HEK293 (cell line): Measurements from ENCODE around the gene KIF11.

ENCODE experiments used
- CTCF ChIA-PET: fragments of 350-600 bp; formaldehyde crosslinking; extraction: SDS; loops from one replicate; lab custom pipeline; 2021; ENCODE audit warnings: antibody characterized with exemption; lab: Yijun Ruan, JAX
- POLR2A ChIA-PET: fragments of 300-600 bp; formaldehyde crosslinking; extraction: SDS; loops from one replicate; lab custom pipeline; 2020; ENCODE audit warnings: antibody characterized with exemption, inconsistent platforms; lab: Yijun Ruan, JAX
- H3K27ac ChIP-seq: fragments of 200-500 bp; sonication (Bioruptor generic); 2 replicates; pipeline ENCODE4 v1.5.1; 2014; ENCODE audit warnings: low read depth, low read length, control low read depth, inconsistent platforms; ENCODE audit errors: extremely low read depth
- H3K36me3 ChIP-seq, 2 experiments: fragments of 200-500 bp in 1 of 2; sonication (Bioruptor generic) in 1 of 2; 1 replicate in 1 of 2; 2 replicates in 1 of 2; pipeline ENCODE4 v1.5.1; 2014 to 2017; ENCODE audit warnings: inconsistent platforms in 2 of 2, low read length in 2 of 2; ENCODE audit not compliant: control insufficient read depth in 2 of 2, insufficient read depth in 1 of 2
- H3K4me1 ChIP-seq: fragments of 200-500 bp; sonication (Bioruptor generic); 2 replicates; pipeline ENCODE4 v1.5.1; 2014; ENCODE audit warnings: mild to moderate bottlenecking, low read length, inconsistent platforms; ENCODE audit not compliant: control insufficient read depth, insufficient read depth
- H3K4me3 ChIP-seq: 2 replicates; pipeline ENCODE4 v1.5.1; 2011; ENCODE audit warnings: low read depth, mild to moderate bottlenecking, control low read depth, low read length, moderate library complexity
- H3K9me3 ChIP-seq: fragments of 200-500 bp; sonication (Bioruptor generic); 2 replicates; pipeline ENCODE4 v1.5.1; 2014; ENCODE audit warnings: low read depth, low read length, inconsistent platforms; ENCODE audit not compliant: control insufficient read depth, insufficient read depth
- MYNN ChIP-seq: fragments of 450-650 bp; formaldehyde crosslinking; IDR thresholded peaks from 2 replicates; pipeline ENCODE4 v1.5.1; 2016; ENCODE audit warnings: missing biosample characterization, missing genetic modification characterization, borderline replicate concordance
- MZF1 ChIP-seq: fragments of 450-650 bp; formaldehyde crosslinking; IDR thresholded peaks from 2 replicates; pipeline ENCODE4 v1.5.1; 2017; ENCODE audit warnings: missing biosample characterization, missing genetic modification characterization, borderline replicate concordance
- ZBTB48 ChIP-seq: fragments of 450-650 bp; formaldehyde crosslinking; IDR thresholded peaks from 2 replicates; pipeline ENCODE4 v1.5.1; 2016; ENCODE audit warnings: missing biosample characterization, missing genetic modification characterization
- ZNF148 ChIP-seq: fragments of 450-650 bp; formaldehyde crosslinking; IDR thresholded peaks from 2 replicates; pipeline ENCODE4 v1.5.0; 2017; ENCODE audit warnings: missing biosample characterization, missing genetic modification characterization, borderline replicate concordance
- ZNF19 ChIP-seq: fragments of 450-650 bp; formaldehyde crosslinking; IDR thresholded peaks from 2 replicates; pipeline ENCODE4; 2016; ENCODE audit warnings: missing biosample characterization, missing genetic modification characterization, low read depth
- ZNF280D ChIP-seq: fragments of 450-650 bp; formaldehyde crosslinking; IDR thresholded peaks from 2 replicates; pipeline ENCODE4 v1.5.1; 2016; ENCODE audit warnings: missing biosample characterization, missing genetic modification characterization
- ZNF518A ChIP-seq: fragments of 450-650 bp; formaldehyde crosslinking; conservative IDR thresholded peaks from 2 replicates; pipeline ENCODE4 v1.5.1; 2016; ENCODE audit warnings: low read depth, missing biosample characterization, missing genetic modification characterization
- ZNF610 ChIP-seq: fragments of 450-650 bp; formaldehyde crosslinking; IDR thresholded peaks from 2 replicates; pipeline ENCODE4 v1.5.1; 2016; ENCODE audit warnings: missing biosample characterization, missing genetic modification characterization, borderline replicate concordance
- ZNF626 ChIP-seq: fragments of 450-650 bp; sonication (Bioruptor Pico); formaldehyde crosslinking; IDR thresholded peaks from 2 replicates; pipeline ENCODE4 v1.5.1; 2018; ENCODE audit warnings: missing biosample characterization, missing genetic modification characterization, inconsistent platforms
- ZNF629 ChIP-seq: fragments of 450-650 bp; formaldehyde crosslinking; IDR thresholded peaks from 2 replicates; pipeline ENCODE4 v1.5.1; 2017; ENCODE audit warnings: missing biosample characterization, missing genetic modification characterization
- ZNF791 ChIP-seq: fragments of 450-650 bp; formaldehyde crosslinking; IDR thresholded peaks from 2 replicates; pipeline ENCODE4 v1.5.1; 2016; ENCODE audit warnings: missing biosample characterization, missing genetic modification characterization
- TF ChIP-seq, protein P1 (sequence below): fragments of 450-650 bp; formaldehyde crosslinking; IDR thresholded peaks from 2 replicates; pipeline ENCODE4 v1.5.1; 2016; ENCODE audit warnings: missing biosample characterization, missing genetic modification characterization
- TF ChIP-seq, protein P2 (sequence below): fragments of 450-650 bp; formaldehyde crosslinking; IDR thresholded peaks from 2 replicates; pipeline ENCODE4 v1.5.1; 2016; ENCODE audit warnings: missing biosample characterization, missing genetic modification characterization
- TF ChIP-seq, protein P3 (sequence below): fragments of 450-650 bp; formaldehyde crosslinking; IDR thresholded peaks from 2 replicates; pipeline ENCODE4 v1.5.1; 2016; ENCODE audit warnings: missing biosample characterization, missing genetic modification characterization
- TF ChIP-seq, protein P4 (sequence below): fragments of 450-650 bp; formaldehyde crosslinking; IDR thresholded peaks from 2 replicates; pipeline ENCODE4 v1.5.1; 2016; ENCODE audit warnings: missing biosample characterization, missing genetic modification characterization
- TF ChIP-seq, protein P5 (sequence below): fragments of 450-650 bp; formaldehyde crosslinking; IDR thresholded peaks from 2 replicates; pipeline ENCODE4 v1.5.1; 2017; ENCODE audit warnings: missing biosample characterization, missing genetic modification characterization

KIF11 gene

DNA sequence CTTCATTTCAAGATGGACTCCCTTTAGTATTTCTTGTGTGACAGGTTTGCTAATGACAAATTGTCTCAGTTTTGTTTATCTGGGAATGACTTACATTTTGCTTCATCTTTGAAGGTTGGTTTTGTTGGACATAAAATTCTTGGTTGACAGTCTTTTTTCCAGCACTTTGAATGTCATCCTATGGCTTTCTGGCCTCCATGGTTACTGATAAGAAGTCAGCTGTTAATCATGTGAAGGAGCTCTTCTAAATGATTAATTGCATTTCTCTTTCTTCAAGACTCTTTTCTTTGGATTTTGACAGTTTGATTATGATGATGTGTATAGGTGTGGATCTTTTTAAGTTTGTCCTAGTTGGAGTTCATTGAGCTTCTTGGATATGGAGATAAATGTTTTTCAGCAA lies 69.9 kb downstream of the KIF11 start:
- no peak overlapping the region for H3K27ac ChIP-seq
- H3K4me3 ChIP-seq: no peak overlapping the region
- no peaks in the 10 kb centered on the region for H3K9me3 ChIP-seq
- no peaks in the 10 kb centered on the region for H3K4me1 ChIP-seq
- CTCF ChIA-PET: interaction anchor here (0.6 to 1.0 kb wide), 2 partner anchors 25 to 902 kb away, joined by 3 read pairs; no protein-coding TSS in a partner anchor
- no peaks in the 10 kb centered on the region for H3K36me3 ChIP-seq
- POLR2A ChIA-PET: no interaction called here
- TF ChIP-seq ZBTB48 (tag by site-specific recombination) (no peak), ZNF610 (tag by site-specific recombination) (no peak), ZNF626 (tag by site-specific recombination) (peak; percentile 84; the same call in 1 of the 2 replicates), MZF1 (tag by site-specific recombination) (no peak), ZNF280D (tag by site-specific recombination) (0 out of 2 replicates have a peak, but pooled peaks have one; percentile 73), ZNF19 (tag by site-specific recombination) (no peak), ZNF791 (no peak), ZNF148 (tag by site-specific recombination) (no peak), MYNN (tag by site-specific recombination) (no peak), ZNF518A (tag by site-specific recombination) (0 out of 2 replicates have a peak, but pooled peaks have one; percentile 32), ZNF629 (no peak)
- TF ChIP-seq, protein P1, sequence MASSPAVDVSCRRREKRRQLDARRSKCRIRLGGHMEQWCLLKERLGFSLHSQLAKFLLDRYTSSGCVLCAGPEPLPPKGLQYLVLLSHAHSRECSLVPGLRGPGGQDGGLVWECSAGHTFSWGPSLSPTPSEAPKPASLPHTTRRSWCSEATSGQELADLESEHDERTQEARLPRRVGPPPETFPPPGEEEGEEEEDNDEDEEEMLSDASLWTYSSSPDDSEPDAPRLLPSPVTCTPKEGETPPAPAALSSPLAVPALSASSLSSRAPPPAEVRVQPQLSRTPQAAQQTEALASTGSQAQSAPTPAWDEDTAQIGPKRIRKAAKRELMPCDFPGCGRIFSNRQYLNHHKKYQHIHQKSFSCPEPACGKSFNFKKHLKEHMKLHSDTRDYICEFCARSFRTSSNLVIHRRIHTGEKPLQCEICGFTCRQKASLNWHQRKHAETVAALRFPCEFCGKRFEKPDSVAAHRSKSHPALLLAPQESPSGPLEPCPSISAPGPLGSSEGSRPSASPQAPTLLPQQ: no peak
- TF ChIP-seq, protein P2, sequence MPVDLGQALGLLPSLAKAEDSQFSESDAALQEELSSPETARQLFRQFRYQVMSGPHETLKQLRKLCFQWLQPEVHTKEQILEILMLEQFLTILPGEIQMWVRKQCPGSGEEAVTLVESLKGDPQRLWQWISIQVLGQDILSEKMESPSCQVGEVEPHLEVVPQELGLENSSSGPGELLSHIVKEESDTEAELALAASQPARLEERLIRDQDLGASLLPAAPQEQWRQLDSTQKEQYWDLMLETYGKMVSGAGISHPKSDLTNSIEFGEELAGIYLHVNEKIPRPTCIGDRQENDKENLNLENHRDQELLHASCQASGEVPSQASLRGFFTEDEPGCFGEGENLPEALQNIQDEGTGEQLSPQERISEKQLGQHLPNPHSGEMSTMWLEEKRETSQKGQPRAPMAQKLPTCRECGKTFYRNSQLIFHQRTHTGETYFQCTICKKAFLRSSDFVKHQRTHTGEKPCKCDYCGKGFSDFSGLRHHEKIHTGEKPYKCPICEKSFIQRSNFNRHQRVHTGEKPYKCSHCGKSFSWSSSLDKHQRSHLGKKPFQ (tag by site-specific recombination): no peak
- TF ChIP-seq, protein P3, sequence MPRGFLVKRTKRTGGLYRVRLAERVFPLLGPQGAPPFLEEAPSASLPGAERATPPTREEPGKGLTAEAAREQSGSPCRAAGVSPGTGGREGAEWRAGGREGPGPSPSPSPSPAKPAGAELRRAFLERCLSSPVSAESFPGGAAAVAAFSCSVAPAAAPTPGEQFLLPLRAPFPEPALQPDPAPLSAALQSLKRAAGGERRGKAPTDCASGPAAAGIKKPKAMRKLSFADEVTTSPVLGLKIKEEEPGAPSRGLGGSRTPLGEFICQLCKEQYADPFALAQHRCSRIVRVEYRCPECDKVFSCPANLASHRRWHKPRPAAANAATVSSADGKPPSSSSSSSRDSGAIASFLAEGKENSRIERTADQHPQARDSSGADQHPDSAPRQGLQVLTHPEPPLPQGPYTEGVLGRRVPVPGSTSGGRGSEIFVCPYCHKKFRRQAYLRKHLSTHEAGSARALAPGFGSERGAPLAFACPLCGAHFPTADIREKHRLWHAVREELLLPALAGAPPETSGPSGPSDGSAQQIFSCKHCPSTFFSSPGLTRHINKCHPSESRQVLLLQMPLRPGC: no peak
- TF ChIP-seq, protein P4, sequence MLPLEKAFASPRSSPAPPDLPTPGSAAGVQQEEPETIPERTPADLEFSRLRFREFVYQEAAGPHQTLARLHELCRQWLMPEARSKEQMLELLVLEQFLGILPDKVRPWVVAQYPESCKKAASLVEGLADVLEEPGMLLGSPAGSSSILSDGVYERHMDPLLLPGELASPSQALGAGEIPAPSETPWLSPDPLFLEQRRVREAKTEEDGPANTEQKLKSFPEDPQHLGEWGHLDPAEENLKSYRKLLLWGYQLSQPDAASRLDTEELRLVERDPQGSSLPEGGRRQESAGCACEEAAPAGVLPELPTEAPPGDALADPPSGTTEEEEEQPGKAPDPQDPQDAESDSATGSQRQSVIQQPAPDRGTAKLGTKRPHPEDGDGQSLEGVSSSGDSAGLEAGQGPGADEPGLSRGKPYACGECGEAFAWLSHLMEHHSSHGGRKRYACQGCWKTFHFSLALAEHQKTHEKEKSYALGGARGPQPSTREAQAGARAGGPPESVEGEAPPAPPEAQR (tag by site-specific recombination): no peak
- TF ChIP-seq, protein P5, sequence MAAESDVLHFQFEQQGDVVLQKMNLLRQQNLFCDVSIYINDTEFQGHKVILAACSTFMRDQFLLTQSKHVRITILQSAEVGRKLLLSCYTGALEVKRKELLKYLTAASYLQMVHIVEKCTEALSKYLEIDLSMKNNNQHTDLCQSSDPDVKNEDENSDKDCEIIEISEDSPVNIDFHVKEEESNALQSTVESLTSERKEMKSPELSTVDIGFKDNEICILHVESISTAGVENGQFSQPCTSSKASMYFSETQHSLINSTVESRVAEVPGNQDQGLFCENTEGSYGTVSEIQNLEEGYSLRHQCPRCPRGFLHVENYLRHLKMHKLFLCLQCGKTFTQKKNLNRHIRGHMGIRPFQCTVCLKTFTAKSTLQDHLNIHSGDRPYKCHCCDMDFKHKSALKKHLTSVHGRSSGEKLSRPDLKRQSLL (tag by site-specific recombination): no peak
